TTC549 (cell line): ENCODE measurements around the gene BAHCC1.

Experiments used
- FAIRE-seq: peaks from 2 replicates; lab custom pipeline; 2012; peaks lifted over from hg19 to GRCh38; lab: Jason Lieb, UNC

The BAHCC1 gene

GRCh38 chr17:81461607-81462500 is 66.6 kb downstream of the BAHCC1 start:
- no peak for FAIRE-seq

- FAIRE-seq: no peak
Observed at GRCh38 chr17:81462506-81463125, 67.4 kb downstream of the BAHCC1 start.

DNA sequence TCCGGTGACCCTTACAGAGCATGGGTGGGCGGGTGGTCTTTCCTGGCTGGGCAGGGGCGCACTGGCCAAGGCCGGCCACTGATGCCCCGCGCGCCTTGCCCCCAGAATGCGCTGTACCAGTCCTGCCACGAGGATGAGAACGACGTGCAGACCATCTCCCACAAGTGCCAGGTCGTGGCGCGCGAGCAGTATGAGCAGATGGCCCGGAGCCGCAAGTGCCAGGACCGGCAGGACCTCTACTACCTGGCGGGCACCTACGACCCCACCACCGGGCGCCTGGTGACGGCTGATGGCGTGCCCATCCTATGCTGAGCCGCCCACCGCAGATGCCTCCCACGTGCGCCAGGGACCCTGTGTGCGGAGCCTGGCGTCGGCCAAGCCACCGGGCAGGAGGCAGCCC is 68.2 kb downstream of the BAHCC1 start:
- FAIRE-seq: no peak

DNA sequence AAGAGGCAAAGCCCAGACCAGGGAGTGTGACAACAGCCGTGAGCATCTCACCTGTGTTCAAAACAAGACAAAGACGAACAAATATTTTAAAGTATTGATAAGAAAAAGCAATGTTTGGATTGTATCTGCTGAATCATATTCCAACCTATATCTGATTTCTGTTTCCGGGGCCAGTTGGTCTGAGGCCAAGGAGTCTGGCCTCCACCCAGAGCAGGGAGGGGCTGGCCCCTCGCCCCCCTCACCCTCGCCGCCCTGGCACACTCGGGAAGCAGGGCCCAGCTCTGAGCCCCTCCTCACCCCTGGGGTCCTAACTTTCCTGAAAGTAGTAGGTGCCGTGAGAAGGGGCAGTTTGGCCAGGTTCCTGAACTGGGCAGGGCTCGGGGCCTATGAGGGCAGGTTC is 69.3 kb downstream of the BAHCC1 start:
- no peak for FAIRE-seq

GRCh38 chr17:81465910-81466309 is 70.7 kb downstream of the BAHCC1 start:
- FAIRE-seq: no peak

GRCh38 chr17:81466564-81467472 is 71.6 kb downstream of the BAHCC1 start:
- no peak for FAIRE-seq

GRCh38 chr17:81468111-81468769 is 73.0 kb downstream of the BAHCC1 start:
- FAIRE-seq: no peak

- no peak for FAIRE-seq
Observed at GRCh38 chr17:81468770-81469121, 73.5 kb downstream of the BAHCC1 start.

DNA sequence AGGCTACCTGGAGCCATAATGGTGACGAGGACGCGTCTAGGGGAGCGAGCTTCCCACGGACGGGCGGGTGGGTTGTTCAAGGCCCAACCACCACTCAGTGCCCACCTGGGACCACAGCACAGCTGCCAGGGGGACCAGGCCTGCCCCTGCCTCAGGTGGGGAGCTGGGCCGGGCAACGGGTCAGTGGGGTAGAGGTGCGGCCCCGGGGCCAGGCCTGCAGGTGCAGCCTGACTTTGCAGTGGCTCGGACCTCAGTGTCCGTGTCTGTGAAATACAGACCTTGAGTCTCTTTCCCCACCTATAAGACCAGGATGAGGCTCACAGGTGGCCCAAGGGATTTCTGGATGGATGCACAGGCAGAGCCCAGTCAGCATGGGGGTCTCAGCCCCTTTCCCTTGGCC is 74.0 kb downstream of the BAHCC1 start:
- FAIRE-seq: no peak

- no peak for FAIRE-seq
Observed at GRCh38 chr17:81470270-81470943, 75.2 kb downstream of the BAHCC1 start.

- FAIRE-seq: no peak
Observed at GRCh38 chr17:81470944-81471817, 75.9 kb downstream of the BAHCC1 start.

DNA sequence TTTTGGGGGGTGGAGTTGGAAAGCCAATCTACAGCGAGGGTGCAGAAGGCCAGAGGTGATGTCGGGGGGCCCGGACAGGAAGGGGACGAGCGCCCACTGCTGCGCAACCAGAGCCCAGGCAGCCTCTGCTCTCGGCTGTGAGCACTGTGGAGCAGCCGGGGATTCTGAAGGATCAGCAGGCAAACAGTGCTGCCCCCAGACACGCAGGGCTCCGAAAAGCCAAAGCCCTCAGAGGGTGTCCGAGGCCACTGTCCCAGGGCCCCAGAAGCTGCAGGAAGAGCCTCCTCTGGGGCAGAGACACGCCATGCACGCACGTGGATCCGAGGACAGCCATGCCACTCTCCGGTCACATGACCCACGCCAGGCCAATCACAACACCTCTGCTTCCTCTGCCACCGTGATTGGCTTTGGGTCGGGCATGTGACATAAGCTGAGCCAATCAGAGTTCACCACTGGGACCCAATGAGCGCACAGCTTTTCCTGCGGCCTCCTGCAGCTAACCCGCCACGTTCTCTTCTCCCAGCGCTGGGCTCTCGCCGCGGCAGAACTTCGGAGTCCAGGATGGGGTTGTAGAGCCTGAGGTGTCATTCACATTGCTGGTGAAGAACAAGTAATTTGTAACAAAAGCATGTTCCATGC is 76.7 kb downstream of the BAHCC1 start:
- peak; percentile 97 for FAIRE-seq

- FAIRE-seq: no peak
Observed at GRCh38 chr17:81473019-81473418, 77.8 kb downstream of the BAHCC1 start.

- no peak for FAIRE-seq
Observed at GRCh38 chr17:81474958-81475357, 79.7 kb downstream of the BAHCC1 start.

DNA sequence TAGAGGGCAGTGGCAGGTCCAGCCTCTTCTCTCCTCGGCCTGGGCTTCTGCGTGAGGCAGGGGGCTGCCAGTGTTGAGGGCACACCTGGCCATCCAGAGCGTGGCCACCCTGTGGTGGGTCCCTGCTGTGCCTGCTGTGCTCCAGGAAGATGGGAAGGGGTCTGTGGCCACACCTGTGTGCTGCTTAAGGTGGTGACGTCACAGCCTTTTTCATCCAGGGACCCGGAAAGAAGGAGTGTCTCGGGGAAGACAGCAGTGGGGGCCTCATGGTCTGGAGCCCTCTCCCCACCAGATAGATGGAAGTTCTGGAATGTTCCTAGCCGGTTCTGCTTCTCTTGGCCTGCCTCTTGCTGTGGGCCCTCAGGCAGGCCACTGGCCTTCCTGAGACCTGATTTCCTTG is 80.8 kb downstream of the BAHCC1 start:
- FAIRE-seq: no peak

- FAIRE-seq: no peak
Observed at GRCh38 chr17:81476635-81477034, 81.4 kb downstream of the BAHCC1 start.

GRCh38 chr17:81477173-81477572 is 81.9 kb downstream of the BAHCC1 start:
- no peak for FAIRE-seq

DNA sequence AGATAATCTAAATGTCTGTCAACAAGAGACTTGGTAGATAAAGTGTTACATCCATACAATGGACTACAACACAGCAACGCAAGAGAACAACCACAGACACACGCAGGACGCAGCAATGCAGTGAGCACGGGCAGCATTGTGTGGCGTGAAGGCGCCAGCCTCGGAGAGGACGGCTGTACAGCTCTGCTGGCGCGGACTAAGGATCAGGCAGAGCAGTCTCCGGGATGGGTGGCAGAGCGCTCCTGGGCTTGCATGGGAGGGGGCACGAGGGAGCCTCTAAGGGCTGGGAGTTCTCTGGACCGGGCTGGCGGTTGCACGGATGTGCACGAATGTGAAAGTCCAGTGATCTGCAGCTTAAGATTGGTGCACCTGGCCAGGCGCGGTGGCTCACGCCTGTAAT is 82.9 kb downstream of the BAHCC1 start:
- no peak for FAIRE-seq

DNA sequence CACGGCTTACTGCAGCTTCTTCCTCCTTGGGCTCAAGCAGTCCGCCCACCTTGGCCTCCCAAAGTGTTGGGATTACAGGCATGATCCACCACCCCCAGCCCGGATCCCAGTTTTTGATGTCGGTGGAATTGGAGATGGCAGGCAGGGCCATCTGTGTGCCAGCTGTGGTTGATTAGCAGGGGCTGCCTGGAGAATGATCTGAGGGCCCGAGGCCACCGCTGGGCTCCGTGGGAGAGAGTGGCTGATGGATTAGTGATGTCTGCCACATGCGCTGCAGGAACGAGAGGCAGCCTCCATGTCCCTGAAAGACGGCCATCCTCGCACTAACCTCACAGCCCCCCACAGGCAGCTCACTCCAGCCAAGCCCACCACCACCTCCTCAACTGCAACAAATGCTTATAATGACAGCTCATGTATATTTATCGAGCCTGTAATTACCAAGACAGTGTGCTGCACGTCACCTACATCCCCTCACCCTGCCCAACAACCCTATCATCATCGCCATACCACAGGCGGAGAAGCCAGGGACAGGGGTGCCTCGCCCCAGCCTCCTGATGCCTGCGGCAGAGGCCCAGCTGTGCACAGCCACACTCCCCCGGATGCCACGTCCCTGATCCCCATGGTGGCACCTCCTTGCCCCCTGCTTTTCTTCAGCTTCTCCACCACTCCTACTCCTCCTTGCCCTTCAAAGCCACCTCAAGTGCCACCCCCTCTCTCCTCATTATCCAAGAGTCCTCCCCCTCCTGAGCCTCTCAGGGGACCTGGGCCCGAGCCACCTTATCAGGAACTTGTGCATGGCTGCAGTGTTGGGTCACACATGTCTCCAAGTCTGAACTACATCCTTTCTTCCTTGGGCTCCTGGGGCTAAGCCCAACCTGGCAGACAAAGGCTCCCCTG is 84.2 kb downstream of the BAHCC1 start:
- FAIRE-seq: no peak
